Loucy (cell line): ENCODE data around the gene CLEC2A.

Experiments used
- H2AFZ ChIP-seq: fragments of 200-600 bp; sonication (generic); 2 replicates; pipeline ENCODE4 v1.6.0; 2016; ENCODE audit warnings: antibody characterized with exemption, mild to moderate bottlenecking, low read length, moderate library complexity
- H3F3A ChIP-seq: fragments of 200-600 bp; 2 replicates; pipeline ENCODE4 v1.6.0; 2016; ENCODE audit warnings: antibody characterized with exemption, low read depth, mild to moderate bottlenecking
- H3K27me3 ChIP-seq: fragments of 200-600 bp; sonication (generic); 2 replicates; pipeline ENCODE4 v1.6.1; 2014; ENCODE audit warnings: low read length, mild to moderate bottlenecking; ENCODE audit not compliant: insufficient read depth, poor library complexity, severe bottlenecking
- H3K36me3 ChIP-seq: fragments of 200-600 bp; sonication (generic); 2 replicates; pipeline ENCODE4 v1.6.1; 2016; ENCODE audit warnings: low read length; ENCODE audit not compliant: insufficient read depth
- H3K4me1 ChIP-seq: fragments of 200-600 bp; sonication (generic); 2 replicates; pipeline ENCODE4 v1.5.1; 2014; ENCODE audit warnings: low read length, mild to moderate bottlenecking; ENCODE audit not compliant: insufficient read depth, poor library complexity, severe bottlenecking
- H3K4me2 ChIP-seq: fragments of 200-600 bp; sonication (generic); 2 replicates; pipeline ENCODE4 v1.6.0; 2014; ENCODE audit warnings: antibody characterized with exemption, low read length, low read depth, mild to moderate bottlenecking; ENCODE audit not compliant: poor library complexity, severe bottlenecking
- H3K4me3 ChIP-seq: fragments of 200-600 bp; sonication (generic); 2 replicates; pipeline ENCODE4 v1.5.1; 2014; ENCODE audit warnings: low read length, mild to moderate bottlenecking, mixed read lengths; ENCODE audit not compliant: poor library complexity, severe bottlenecking
- H3K79me2 ChIP-seq: fragments of 200-600 bp; sonication (generic); 2 replicates; pipeline ENCODE4 v1.6.1; 2014; ENCODE audit warnings: low read length; ENCODE audit not compliant: insufficient read depth
- H3K9ac ChIP-seq: fragments of 200-600 bp; sonication (generic); 2 replicates; pipeline ENCODE4 v1.6.0; 2014; ENCODE audit warnings: mild to moderate bottlenecking, low read depth, low read length, moderate library complexity; ENCODE audit not compliant: poor library complexity, severe bottlenecking
- H3K9me2 ChIP-seq: fragments of 200-600 bp; sonication (generic); replicated peaks from 2 replicates; pipeline ENCODE4 v1.6.1; 2016; ENCODE audit warnings: low read depth, low read length, mixed read lengths
- H3K9me3 ChIP-seq: fragments of 200-600 bp; sonication (generic); 2 replicates; pipeline ENCODE4 v1.6.1; 2014; ENCODE audit warnings: mild to moderate bottlenecking, antibody characterized with exemption, low read length, low read depth; ENCODE audit not compliant: insufficient read depth
- H4K20me1 ChIP-seq: fragments of 200-600 bp; sonication (generic); 2 replicates; pipeline ENCODE4 v1.6.0; 2014; ENCODE audit warnings: antibody characterized with exemption, low read length, mild to moderate bottlenecking; ENCODE audit not compliant: insufficient read depth, poor library complexity, severe bottlenecking
- EZH2phosphoT487 ChIP-seq: fragments of 200-600 bp; IDR thresholded peaks from 2 replicates; pipeline ENCODE4 v1.6.1; 2018; ENCODE audit warnings: antibody characterized with exemption, mild to moderate bottlenecking, moderate library complexity, borderline replicate concordance
- TF ChIP-seq, protein P1 (sequence below): fragments of 200-600 bp; sonication (generic); conservative IDR thresholded peaks from 2 replicates; pipeline ENCODE4 v1.5.1; 2014; ENCODE audit warnings: mild to moderate bottlenecking, antibody characterized with exemption, low read length

CLEC2A gene

DNA sequence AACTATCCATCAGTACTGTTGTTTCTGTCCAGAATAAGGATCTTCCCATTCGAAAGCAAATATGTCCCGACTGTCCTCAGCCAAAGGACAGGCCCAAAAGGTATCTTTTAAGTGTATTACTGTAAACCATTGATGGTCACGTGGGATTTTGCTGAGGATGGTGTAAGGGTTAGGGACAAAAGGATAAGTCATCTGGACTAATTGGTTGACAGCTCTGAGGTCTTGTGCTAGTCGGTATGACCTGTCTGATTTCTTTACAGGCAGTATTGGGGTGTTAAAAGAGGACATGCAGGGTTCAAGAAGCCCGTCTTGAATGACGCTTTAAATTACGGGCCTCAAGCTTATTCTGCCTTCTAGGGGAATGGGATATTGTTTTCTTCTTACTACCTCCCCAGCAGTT lies 24.4 kb downstream of the CLEC2A start:
- Histone ChIP-seq H3F3A (no peaks in the 10 kb centered on the region), H3K4me1 (peaks cover 18% of the 10 kb centered on the region), H3K4me3 (peak overlapping the region; percentile 13), H3K9me2 (no peaks in the 10 kb centered on the region), H3K9ac (no peak overlapping the region), H3K79me2 (peaks cover 15% of the 10 kb centered on the region), H3K27me3 (no peaks in the 10 kb centered on the region), H3K36me3 (no peaks in the 10 kb centered on the region), H4K20me1 (no peaks in the 10 kb centered on the region), H3K9me3 (no peaks in the 10 kb centered on the region; the same call in 1 of the 2 replicates), H3K4me2 (peak overlapping the region; percentile 41), H2AFZ (no peak overlapping the region)
- TF ChIP-seq, protein P1, sequence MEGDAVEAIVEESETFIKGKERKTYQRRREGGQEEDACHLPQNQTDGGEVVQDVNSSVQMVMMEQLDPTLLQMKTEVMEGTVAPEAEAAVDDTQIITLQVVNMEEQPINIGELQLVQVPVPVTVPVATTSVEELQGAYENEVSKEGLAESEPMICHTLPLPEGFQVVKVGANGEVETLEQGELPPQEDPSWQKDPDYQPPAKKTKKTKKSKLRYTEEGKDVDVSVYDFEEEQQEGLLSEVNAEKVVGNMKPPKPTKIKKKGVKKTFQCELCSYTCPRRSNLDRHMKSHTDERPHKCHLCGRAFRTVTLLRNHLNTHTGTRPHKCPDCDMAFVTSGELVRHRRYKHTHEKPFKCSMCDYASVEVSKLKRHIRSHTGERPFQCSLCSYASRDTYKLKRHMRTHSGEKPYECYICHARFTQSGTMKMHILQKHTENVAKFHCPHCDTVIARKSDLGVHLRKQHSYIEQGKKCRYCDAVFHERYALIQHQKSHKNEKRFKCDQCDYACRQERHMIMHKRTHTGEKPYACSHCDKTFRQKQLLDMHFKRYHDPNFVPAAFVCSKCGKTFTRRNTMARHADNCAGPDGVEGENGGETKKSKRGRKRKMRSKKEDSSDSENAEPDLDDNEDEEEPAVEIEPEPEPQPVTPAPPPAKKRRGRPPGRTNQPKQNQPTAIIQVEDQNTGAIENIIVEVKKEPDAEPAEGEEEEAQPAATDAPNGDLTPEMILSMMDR: no peak
- TF ChIP-seq EZH2phosphoT487: no peak

DNA sequence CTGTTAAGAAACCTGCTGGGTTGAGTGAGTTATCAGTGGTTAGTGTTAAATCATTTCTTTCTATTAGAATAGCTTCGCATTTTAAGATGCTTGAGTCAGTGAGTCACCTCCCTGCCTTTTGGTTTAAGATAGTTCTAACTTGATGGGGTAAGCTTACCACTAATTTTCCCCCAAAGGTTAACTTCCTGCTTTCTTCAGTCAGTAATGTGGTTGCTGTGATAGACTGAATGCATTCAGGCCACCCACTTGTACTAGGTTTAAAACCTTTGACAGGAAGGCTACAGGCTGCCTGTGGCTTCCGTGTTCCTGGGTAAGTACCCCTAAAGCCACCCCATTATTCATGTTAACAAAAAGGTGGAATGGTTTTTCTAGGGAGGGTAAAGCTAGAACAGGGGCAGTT lies 25.3 kb downstream of the CLEC2A start:
- H4K20me1 ChIP-seq: no peaks in the 10 kb centered on the region
- H2AFZ ChIP-seq: no peak overlapping the region
- H3K4me3 ChIP-seq: peak overlapping the region; percentile 35
- no peaks in the 10 kb centered on the region for H3K27me3 ChIP-seq
- H3F3A ChIP-seq: no peaks in the 10 kb centered on the region
- no peak overlapping the region for H3K9ac ChIP-seq
- peaks cover 15% of the 10 kb centered on the region for H3K79me2 ChIP-seq
- no peaks in the 10 kb centered on the region for H3K9me2 ChIP-seq
- H3K9me3 ChIP-seq: no peaks in the 10 kb centered on the region; the same call in 1 of the 2 replicates
- peaks cover 18% of the 10 kb centered on the region for H3K4me1 ChIP-seq
- TF ChIP-seq, protein P1: no peak
- no peak for TF ChIP-seq EZH2phosphoT487
- H3K4me2 ChIP-seq: peak overlapping the region; percentile 41
- no peaks in the 10 kb centered on the region for H3K36me3 ChIP-seq

DNA sequence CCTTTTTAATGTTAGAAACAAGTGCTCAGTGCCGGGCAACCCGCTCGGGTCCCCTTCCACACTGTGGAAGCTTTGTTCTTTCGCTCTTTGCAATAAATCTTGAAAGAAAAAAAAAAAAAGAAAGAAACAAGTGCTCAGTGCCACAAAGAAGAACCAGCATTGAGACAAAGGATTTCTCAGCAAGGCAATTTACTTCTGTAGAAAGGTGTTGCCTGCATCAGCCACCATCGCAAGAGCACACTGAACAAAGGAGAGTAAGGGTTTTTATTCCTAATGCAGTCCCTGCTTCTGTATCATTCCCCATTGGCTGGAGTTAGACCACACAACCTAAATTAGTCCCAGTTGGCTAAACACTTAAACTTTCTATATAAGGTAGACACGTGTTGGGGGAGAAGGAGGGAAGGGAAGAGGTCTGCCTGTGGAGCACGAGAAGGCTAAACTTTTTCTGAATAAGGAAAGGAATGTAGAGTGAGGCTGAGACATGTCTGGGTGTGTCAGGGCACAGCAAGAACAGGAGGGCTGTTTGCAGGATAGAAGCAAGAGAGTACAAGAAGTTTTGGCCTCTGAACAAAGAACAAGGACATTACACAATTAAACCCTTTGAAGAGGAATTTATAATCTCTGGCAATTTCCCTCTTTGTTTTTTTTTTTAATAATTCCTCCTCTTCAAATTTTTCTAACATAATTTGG lies 29.5 kb downstream of the CLEC2A start:
- Histone ChIP-seq H2AFZ (no peak overlapping the region), H3F3A (no peaks in the 10 kb centered on the region), H3K9me2 (no peaks in the 10 kb centered on the region), H3K36me3 (no peaks in the 10 kb centered on the region), H3K9me3 (no peaks in the 10 kb centered on the region; the same call in 1 of the 2 replicates), H3K27me3 (no peaks in the 10 kb centered on the region), H3K4me3 (no peak overlapping the region), H4K20me1 (no peaks in the 10 kb centered on the region), H3K9ac (no peak overlapping the region), H3K4me1 (peaks cover 16% of the 10 kb centered on the region), H3K4me2 (no peak overlapping the region), H3K79me2 (no peaks in the 10 kb centered on the region)
- TF ChIP-seq EZH2phosphoT487: no peak
- TF ChIP-seq, protein P1: no peak
